HEK293 (cell line): ENCODE measurements around the gene MS4A15.

Experiments
- CTCF ChIA-PET: fragments of 350-600 bp; formaldehyde crosslinking; extraction: SDS; loops from one replicate; lab custom pipeline; 2021; ENCODE audit warnings: antibody characterized with exemption; lab: Yijun Ruan, JAX
- POLR2A ChIA-PET: fragments of 300-600 bp; formaldehyde crosslinking; extraction: SDS; loops from one replicate; lab custom pipeline; 2020; ENCODE audit warnings: antibody characterized with exemption, inconsistent platforms; lab: Yijun Ruan, JAX
- H3K27ac ChIP-seq: fragments of 200-500 bp; sonication (Bioruptor generic); 2 replicates; pipeline ENCODE4 v1.5.1; 2014; ENCODE audit warnings: low read depth, low read length, control low read depth, inconsistent platforms; ENCODE audit errors: extremely low read depth
- H3K36me3 ChIP-seq, 2 experiments: fragments of 200-500 bp in 1 of 2; sonication (Bioruptor generic) in 1 of 2; 1 replicate in 1 of 2; 2 replicates in 1 of 2; pipeline ENCODE4 v1.5.1; 2014 to 2017; ENCODE audit warnings: inconsistent platforms in 2 of 2, low read length in 2 of 2; ENCODE audit not compliant: control insufficient read depth in 2 of 2, insufficient read depth in 1 of 2
- H3K4me1 ChIP-seq: fragments of 200-500 bp; sonication (Bioruptor generic); 2 replicates; pipeline ENCODE4 v1.5.1; 2014; ENCODE audit warnings: mild to moderate bottlenecking, low read length, inconsistent platforms; ENCODE audit not compliant: control insufficient read depth, insufficient read depth
- H3K4me3 ChIP-seq: 2 replicates; pipeline ENCODE4 v1.5.1; 2011; ENCODE audit warnings: low read depth, mild to moderate bottlenecking, control low read depth, low read length, moderate library complexity
- H3K9me3 ChIP-seq: fragments of 200-500 bp; sonication (Bioruptor generic); 2 replicates; pipeline ENCODE4 v1.5.1; 2014; ENCODE audit warnings: low read depth, low read length, inconsistent platforms; ENCODE audit not compliant: control insufficient read depth, insufficient read depth
- GFI1B ChIP-seq: fragments of 450-650 bp; formaldehyde crosslinking; IDR thresholded peaks from 2 replicates; pipeline ENCODE4 v1.5.1; 2016; ENCODE audit warnings: missing biosample characterization, missing genetic modification characterization
- HIC1 ChIP-seq: fragments of 450-650 bp; formaldehyde crosslinking; IDR thresholded peaks from 2 replicates; pipeline ENCODE4 v1.5.1; 2016; ENCODE audit warnings: missing biosample characterization, missing genetic modification characterization
- TSHZ1 ChIP-seq: fragments of 450-650 bp; formaldehyde crosslinking; IDR thresholded peaks from 2 replicates; pipeline ENCODE4 v1.5.1; 2016; ENCODE audit warnings: missing biosample characterization, missing genetic modification characterization, borderline replicate concordance
- ZFHX2 ChIP-seq: fragments of 450-650 bp; formaldehyde crosslinking; conservative IDR thresholded peaks from 2 replicates; pipeline ENCODE4 v1.5.1; 2016; ENCODE audit warnings: missing biosample characterization, missing genetic modification characterization
- ZNF146 ChIP-seq: fragments of 450-650 bp; formaldehyde crosslinking; IDR thresholded peaks from 2 replicates; pipeline ENCODE4 v1.5.1; 2016; ENCODE audit warnings: missing biosample characterization, missing genetic modification characterization
- ZNF148 ChIP-seq: fragments of 450-650 bp; formaldehyde crosslinking; IDR thresholded peaks from 2 replicates; pipeline ENCODE4 v1.5.0; 2017; ENCODE audit warnings: missing biosample characterization, missing genetic modification characterization, borderline replicate concordance
- ZNF157 ChIP-seq: fragments of 450-650 bp; formaldehyde crosslinking; IDR thresholded peaks from 2 replicates; pipeline ENCODE4 v1.5.1; 2016; ENCODE audit warnings: missing biosample characterization, missing genetic modification characterization
- ZNF26 ChIP-seq: fragments of 450-650 bp; formaldehyde crosslinking; IDR thresholded peaks from 2 replicates; pipeline ENCODE4 v1.5.1; 2016; ENCODE audit warnings: missing biosample characterization, missing genetic modification characterization
- ZNF302 ChIP-seq: fragments of 450-650 bp; formaldehyde crosslinking; IDR thresholded peaks from 2 replicates; pipeline ENCODE4 v1.5.1; 2016; ENCODE audit warnings: missing biosample characterization, missing genetic modification characterization, low read depth
- ZNF341 ChIP-seq: fragments of 450-650 bp; formaldehyde crosslinking; IDR thresholded peaks from 2 replicates; pipeline ENCODE4; 2016; ENCODE audit warnings: low read depth, missing biosample characterization, missing genetic modification characterization
- ZNF514 ChIP-seq: fragments of 450-650 bp; formaldehyde crosslinking; IDR thresholded peaks from 2 replicates; pipeline ENCODE4 v1.5.1; 2016; ENCODE audit warnings: missing biosample characterization, missing genetic modification characterization
- ZNF623 ChIP-seq: fragments of 450-650 bp; formaldehyde crosslinking; IDR thresholded peaks from 2 replicates; pipeline ENCODE4 v1.5.1; 2016; ENCODE audit warnings: missing biosample characterization, missing genetic modification characterization
- ZNF768 ChIP-seq: fragments of 450-650 bp; formaldehyde crosslinking; IDR thresholded peaks from 2 replicates; pipeline ENCODE4 v1.5.1; 2018; ENCODE audit warnings: missing biosample characterization, mild to moderate bottlenecking, missing genetic modification characterization

MS4A15 gene

GRCh38 chr11:60801194-60801593, 44.5 kb downstream of the MS4A15 start (continued):
- TF ChIP-seq HIC1 (tag by site-specific recombination): no peak

- Histone ChIP-seq H3K27ac (no peak overlapping the region), H3K4me1 (no peaks in the 10 kb centered on the region), H3K4me3 (no peak overlapping the region)
- CTCF ChIA-PET: interaction anchor here (0.7 kb wide), 1 partner anchor 27 kb away, joined by 3 read pairs; no protein-coding TSS in a partner anchor
- TF ChIP-seq ZNF341 (tag by site-specific recombination) (no peak), ZNF623 (no peak)
- TF ChIP-seq, all 188 proteins: peak for 0
- Histone ChIP-seq H3K9me3 (no peaks in the 10 kb centered on the region), H3K36me3 (no peaks in the 10 kb centered on the region)
- POLR2A ChIA-PET: no interaction called here
Observed at GRCh38 chr11:60803273-60803936, 46.7 kb downstream of the MS4A15 start.

GRCh38 chr11:60809249-60809648, 52.6 kb downstream of the MS4A15 start:
- TF ChIP-seq ZNF768 (tag by site-specific recombination) (0 out of 2 replicates have a peak, but pooled peaks have one; percentile 15), GFI1B (tag by site-specific recombination) (no peak)
- ChIA-PET CTCF (interaction anchor here (1.1 kb wide), 1 partner anchor 22 kb away, joined by 4 read pairs; no protein-coding TSS in a partner anchor), POLR2A (interaction anchor here (0.6 kb wide), 1 partner anchor 14 kb away, joined by 3 read pairs; no protein-coding TSS in a partner anchor)
- no peak overlapping the region for H3K4me3 ChIP-seq
- H3K9me3 ChIP-seq: no peaks in the 10 kb centered on the region
- no peak overlapping the region for H3K27ac ChIP-seq
- no peaks in the 10 kb centered on the region for H3K36me3 ChIP-seq
- no peaks in the 10 kb centered on the region for H3K4me1 ChIP-seq

- no peaks in the 10 kb centered on the region for H3K36me3 ChIP-seq
- TF ChIP-seq ZFHX2 (tag by site-specific recombination) (0 out of 2 replicates have a peak, but pooled peaks have one; percentile 11), ZNF157 (tag by site-specific recombination) (no peak)
- no peak overlapping the region for H3K27ac ChIP-seq
- H3K4me3 ChIP-seq: no peak overlapping the region
- H3K9me3 ChIP-seq: no peaks in the 10 kb centered on the region
- CTCF ChIA-PET: interaction anchor here (0.6 kb wide), 1 partner anchor 10 kb away, joined by 3 read pairs; no protein-coding TSS in a partner anchor
- POLR2A ChIA-PET: no interaction called here
- no peaks in the 10 kb centered on the region for H3K4me1 ChIP-seq
Observed at GRCh38 chr11:60809691-60810090, 53.0 kb downstream of the MS4A15 start.

GRCh38 chr11:60810151-60810550, 53.5 kb downstream of the MS4A15 start:
- ChIA-PET POLR2A (no interaction called here), CTCF (interaction anchor here (0.6 kb wide), 1 partner anchor 9 kb away, joined by 3 read pairs; no protein-coding TSS in a partner anchor)
- no peak overlapping the region for H3K4me3 ChIP-seq
- H3K27ac ChIP-seq: no peak overlapping the region
- H3K36me3 ChIP-seq: no peaks in the 10 kb centered on the region
- no peaks in the 10 kb centered on the region for H3K9me3 ChIP-seq
- H3K4me1 ChIP-seq: no peaks in the 10 kb centered on the region
- TF ChIP-seq ZNF146 (tag by site-specific recombination) (no peak), ZNF302 (tag by site-specific recombination) (no peak), ZNF514 (tag by site-specific recombination) (no peak), TSHZ1 (tag by site-specific recombination) (no peak), ZNF26 (tag by site-specific recombination) (no peak), ZNF148 (tag by site-specific recombination) (no peak)
